Stimulated activated CD8-positive, alpha-beta memory T cell treated with anti-CD3 and anti-CD28 coated beads, Interleukin-7, amount 100 ng/mL, for 48 hours (primary cell): ENCODE results near the gene ALKBH4.
"Not testable (repeated sequence)": the region's sequence is repeated elsewhere in the genome, so short reads cannot be mapped to it uniquely, and the experiment has no call there.

ENCODE experiments used
- DNase-seq, 2 donors: peaks; one replicate each; pipeline ENCODE4 v3.0.0-alpha.2; 2020; ENCODE audit warnings: low read depth in 1 of 2; ENCODE audit errors: extremely low read depth in 1 of 2

The ALKBH4 gene

DNA sequence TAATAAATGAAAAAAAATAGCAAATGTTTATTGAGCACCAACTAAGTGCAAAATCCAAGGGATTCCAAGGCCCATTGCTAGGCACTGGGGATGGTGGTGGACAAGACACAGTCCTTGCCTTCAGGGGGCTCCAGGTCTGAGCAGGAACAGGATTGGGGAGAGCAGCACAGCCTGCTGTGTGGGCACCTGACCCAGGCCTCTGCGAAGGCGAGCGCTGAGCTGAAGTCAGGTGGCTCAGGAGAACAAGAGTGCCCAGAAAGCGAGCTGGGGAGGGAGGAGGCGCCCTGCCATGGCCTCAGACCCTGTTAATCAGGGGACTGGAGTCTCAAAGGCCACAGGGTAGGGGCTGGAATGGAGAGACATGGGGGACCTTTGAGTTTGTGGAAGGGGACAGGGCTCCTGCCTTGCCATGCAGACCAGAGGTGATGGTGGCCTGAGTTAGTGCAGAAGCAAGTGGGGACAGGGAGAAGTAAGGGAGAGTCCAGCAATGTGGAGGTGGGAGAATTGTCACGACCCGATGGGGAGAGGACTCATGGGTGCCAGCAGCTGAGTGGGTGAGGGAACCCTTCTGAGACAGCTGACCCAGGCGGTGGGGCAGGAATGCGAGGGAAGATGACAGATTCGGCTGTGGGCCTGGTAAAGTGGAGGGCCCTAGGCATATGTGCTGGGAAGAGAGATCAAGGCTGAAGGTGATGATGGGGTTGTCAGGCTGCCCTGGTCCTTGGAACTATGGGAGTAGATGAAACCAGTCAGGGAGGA is 35.3 kb downstream of the ALKBH4 start:
- DNase-seq, result no peak

DNA sequence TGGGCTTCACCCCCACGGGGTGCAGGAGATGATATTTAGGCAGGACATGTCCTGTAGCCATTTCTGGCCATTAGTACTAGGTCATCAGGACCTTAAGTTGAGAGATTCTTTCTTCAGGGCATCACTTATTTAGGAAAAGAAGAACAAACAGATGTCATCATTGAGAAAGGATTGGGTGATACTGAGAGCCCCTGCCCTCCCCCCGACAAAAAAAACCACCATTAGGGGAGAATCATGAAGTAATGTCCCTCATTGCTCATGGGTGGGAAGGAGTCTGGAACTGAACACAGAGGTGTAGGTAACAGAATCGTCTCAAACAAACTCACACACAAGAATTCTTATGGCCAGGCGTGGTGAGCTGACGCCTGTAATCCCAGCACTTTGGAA is 37.7 kb downstream of the ALKBH4 start:
- no peak for DNase-seq

DNA sequence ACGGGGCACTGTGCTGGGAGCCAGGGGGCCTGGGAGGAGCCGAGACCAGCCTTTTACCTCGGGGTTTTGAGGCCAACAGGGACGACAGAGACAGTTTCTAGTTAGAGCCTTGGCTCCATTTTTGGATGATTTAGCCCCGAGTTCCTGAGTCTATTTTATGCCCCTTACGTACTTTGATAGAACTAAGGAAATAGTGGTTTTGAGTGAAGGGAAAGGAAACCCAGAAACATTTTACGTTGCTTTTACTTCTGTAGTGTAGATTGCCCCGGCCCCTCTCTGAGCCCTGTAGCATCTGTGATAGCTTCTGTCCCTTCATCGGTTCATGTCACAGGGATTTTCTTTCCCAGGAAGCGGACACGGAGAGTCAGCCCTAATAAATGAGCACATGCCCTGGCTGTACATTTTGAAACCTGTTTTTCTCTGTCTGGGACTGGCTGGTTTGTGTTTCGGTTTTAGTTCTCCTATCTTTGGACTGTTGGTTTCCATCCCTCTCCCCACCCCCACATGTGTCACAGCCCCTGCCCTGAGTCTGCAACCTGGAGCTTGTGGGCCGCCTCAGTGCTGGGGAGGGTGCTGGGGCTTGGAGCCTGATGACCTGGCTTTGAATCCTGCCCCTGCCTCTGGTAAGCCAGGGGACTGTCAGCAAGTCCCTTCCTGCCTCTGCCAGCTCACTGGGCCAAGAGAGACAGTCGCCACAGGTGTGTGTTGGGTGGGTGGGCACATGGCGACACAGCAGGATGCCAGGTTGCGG is 38.2 kb downstream of the ALKBH4 start:
- DNase-seq, result peak; percentile 48 to 81

DNA sequence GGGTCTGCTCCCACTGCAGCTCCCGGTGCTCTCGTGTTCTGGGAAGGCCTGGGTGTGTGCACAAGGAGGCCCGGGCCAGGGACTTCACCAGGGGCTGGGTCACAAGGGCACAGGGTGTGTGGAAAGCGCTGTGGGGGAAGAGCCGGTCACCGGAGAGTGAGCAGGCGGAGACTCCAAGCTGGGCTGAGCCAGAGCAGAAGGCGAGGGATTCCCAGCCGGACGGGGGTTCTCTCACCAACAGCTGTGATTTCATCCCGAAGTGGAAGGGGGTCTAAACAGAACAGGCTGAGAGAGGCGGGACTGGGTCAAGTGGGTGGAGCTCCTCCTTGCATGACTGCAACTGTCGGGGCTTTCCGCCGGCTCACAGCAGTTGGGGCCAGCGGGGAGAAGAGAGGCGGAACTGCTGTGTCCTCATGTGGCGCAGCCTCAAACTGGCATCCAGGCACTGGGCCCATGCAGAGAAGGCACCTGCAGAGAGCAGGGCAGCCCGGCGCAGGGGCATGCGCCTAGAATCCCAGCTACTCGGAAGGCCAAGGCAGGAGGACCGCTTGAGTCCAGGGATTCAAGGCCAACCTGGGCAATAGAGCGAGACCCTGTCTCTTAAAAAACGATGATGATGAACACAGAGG is 38.9 kb downstream of the ALKBH4 start:
- DNase-seq, result peak; percentile 66 to 84

DNA sequence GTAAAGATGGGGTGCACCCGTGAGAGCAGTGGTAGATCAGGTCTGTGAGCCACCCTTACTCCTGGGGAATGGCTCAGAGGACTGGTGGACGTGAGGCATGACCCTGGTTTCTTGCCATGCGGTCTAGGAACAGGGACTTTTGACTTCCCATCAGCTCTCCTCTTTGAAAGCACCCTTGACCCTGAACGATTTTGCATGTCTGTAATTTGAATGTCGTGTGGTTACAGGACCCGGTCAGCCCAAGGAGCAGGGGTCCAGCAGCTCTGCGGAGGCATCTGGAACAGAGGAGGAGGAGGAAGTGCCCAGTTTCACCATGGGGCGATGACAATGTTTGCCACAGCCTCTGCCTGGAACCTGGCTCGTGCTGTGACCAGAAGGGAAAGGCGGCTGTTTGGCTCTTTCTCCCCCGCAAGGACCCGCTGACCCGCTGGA is 39.9 kb downstream of the ALKBH4 start:
- no peak for DNase-seq

DNA sequence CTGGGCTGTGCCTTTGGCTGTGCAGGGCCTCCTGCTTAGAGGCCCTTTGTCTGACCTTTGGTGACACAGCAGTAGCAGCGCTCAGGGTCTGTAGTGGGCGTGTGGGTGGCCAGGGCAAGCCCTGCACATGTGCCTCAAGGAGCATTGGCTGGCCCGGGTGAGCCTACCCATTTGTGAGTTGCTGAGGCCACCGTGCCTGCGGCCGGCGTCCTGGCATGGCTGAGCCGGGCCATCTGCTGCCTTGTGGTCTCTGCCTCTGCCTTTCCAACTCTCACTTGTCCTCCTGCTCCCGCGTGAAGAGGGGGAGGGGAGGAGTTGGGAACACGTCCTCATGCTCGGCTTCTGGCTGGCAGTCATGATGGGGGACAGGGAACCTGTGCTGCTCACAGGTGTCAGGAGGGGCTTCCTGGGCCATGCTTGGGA is 40.5 kb downstream of the ALKBH4 start:
- no peak for DNase-seq

DNA sequence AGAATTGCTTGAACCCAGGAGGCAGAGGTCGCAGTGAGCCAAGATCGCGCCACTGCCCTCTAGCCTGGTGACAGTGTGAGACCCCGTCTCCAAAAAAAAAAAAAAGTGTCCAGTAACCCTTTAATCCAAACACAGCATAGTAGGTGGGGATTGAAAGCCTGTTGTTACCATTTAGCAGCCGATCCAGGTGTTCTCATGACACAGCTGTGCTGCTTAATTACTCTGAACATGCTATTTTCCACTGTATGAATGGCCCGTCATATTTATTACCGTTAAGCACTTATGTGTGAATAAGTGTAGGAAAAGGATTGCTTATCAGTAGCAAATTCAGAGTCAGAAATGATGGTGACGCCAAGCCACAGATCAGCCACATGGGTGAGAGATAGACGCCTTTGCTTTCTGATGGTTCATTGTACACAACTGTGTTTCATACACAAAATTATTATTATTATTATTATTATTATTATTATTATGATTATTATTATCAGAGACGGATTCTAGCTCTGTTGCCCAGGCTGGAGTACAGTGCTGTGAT is 42.9 kb downstream of the ALKBH4 start:
- no peak for DNase-seq

DNA sequence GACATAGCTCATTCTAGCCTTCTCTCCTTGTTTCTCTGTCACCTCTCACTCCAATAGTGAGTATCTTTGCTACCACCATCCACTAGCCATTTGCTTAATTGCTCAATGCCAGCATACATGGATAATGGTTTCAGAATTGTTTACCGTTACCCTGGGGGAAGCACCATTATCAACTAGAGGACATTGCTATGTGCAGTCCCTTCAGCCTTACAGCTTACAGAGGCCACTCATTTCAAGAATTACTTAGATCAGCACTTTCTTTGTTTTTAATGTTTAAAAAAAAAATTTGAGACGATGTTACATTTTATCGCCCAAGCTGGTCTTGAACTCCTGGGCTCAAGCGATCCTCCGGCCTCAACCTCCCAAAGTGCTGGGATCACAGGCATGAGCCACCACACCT is 46.1 kb downstream of the ALKBH4 start:
- DNase-seq, result no peak

DNA sequence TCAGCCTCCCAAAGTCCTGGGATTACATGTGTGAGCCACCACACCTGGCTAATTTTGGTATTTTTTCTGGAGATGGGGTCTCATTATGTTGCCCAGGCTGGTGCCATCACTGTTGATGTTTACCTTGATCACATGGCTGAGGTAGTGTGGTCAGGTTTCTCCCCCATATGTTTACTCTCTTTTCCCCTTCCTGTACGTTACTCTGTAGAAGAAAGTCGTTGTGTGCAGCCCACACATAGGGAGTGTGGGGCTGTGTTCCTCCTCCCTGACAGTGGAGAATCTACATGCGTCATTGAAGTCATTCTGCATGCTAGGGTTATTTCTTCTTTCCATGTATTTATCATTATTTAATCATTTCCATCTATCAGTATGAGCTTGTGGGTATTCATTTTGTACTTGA is 47.6 kb downstream of the ALKBH4 start:
- DNase-seq, result no peak

DNA sequence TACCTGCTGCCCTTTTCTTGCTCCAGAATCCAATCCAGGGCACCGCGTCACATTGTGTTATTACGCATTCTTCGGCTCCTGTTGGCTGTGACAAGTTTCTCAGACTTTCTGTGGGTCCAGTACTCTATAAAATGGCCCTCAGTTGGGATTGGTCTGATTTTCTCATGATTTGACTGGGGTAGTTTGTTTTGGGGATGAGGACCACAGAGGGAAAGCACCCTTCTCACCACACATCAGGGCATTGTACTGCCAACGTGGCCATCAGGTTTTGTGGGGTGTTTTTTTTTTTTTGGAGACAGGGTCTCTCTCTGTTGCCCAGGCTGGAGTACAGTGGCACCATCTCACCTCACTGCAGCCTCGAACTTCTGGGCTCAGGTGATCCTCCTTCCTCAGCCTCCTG is 48.3 kb downstream of the ALKBH4 start:
- DNase-seq, result no peak

DNA sequence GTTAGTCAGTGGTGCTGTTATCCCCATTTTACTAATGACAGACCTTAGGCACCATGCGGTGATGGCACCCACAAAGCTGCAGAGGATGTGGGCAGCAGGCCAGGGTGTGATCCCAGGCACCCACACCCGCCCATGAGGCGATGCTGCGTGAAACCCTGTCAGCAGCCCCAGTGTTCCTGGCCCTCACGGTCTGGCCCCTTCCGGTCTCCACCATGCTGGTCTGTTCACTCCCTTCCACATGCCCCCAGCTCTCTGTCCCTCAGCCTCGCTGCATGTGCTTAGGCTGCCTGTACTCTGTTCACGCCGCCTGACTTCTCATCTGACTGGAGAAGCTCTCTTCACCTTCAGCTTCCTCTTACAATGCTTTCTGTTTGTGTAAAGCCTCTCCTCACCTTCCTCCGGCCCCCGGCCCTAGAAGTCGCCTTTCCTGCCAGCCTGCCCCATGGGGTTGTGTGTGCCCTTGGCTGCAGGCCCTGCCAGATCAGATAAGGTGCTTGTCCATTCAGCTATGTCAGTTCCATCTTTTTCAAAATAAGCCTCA is 48.9 kb downstream of the ALKBH4 start:
- peak; percentile 65 to 68 for DNase-seq

DNA sequence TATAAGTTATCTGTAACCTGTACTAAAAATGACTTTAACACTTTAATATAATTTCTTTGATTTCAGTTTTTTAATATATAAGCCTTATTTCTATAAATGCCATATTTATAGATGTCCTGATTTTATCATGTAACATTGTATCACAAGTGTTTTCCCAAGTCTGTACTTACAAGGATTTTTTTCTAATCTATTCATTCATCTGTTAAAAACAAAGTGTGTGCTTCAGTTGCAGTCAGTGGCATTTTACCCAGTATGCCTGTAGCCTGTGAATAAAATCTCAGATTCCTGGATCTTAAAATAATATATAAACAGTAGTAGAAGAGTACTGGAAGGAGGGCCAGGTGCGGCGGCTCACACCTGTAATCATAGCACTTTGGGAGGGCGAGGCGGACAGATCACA is 51.1 kb downstream of the ALKBH4 start:
- no peak for DNase-seq

DNA sequence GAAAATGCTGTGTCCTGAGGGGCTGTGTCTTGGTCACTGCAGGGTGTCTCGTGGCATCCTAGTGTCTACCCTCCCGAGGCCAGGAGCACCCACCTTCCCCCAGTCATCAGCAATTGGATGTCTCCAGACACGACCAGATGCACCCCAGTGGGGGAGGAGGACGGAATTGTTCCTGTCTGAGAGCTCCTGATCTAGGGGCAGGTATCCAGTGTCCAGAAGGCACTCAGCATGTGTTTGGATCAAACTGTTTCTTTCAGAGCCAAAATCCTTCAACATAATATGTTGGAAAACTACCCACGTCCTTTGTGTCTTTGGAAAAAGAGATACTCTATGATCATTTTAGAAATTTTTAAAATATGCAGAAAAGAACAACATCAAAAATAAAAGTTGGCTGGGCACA is 51.6 kb downstream of the ALKBH4 start:
- DNase-seq, result no peak

DNA sequence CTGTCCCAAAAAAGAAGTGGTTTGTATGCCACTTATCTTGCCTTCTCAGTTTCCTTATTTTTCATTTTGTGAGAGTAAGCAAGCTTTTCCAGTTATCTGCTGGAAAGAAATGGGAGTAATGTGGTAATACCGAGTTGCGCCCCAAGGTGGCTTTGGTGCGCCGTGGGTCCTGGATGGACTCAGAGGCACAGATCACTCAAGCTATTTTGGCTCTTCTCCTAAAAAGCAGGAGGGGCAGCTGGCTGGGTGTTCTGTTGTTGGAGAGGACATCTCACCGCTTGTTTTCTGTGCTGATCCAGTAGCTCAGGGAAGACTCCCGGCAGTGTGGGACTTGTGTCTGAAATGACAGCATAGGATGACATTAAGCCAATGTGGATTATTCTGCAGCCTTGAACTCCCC is 52.1 kb downstream of the ALKBH4 start:
- no peak for DNase-seq

DNA sequence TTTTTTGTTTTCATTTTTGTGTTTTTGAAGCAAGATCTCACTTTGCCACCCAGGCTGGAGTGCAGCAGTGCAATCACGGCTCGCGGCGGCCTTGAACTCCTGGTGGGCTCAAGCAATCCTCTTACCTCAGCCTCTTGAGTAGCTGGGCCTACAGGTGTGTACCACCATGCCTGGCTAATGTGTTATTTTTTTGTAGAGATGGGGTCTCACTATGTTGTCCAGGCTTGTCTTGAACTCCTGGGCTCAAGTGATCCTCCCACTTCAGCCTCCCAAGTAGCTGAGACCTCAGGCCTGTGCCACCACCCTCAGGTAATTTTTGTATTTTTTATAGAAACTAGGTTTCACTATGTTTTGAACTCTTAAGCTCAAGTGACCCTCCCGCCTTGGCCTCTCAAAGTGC is 53.7 kb downstream of the ALKBH4 start:
- DNase-seq, result no peak

DNA sequence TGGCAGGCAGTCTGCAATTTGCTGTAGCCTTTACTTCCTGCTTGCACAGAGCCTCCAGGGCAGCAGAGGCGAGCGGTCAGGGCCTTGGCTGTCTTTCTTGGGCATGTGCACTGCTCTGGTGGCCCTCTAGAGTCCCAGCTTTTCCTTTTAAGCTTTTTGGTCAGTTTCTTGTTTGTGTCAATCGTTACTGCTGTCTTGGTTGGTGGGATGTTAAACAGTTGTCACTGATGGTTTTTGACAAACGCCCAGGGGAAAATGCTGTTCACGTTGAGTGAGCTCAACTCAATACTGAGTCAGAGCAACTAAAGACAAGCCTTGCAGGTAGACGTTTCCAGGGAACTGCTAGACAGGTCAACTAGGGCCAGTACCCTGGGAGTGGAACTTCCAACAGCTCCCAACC is 54.5 kb downstream of the ALKBH4 start:
- DNase-seq, result no peak

DNA sequence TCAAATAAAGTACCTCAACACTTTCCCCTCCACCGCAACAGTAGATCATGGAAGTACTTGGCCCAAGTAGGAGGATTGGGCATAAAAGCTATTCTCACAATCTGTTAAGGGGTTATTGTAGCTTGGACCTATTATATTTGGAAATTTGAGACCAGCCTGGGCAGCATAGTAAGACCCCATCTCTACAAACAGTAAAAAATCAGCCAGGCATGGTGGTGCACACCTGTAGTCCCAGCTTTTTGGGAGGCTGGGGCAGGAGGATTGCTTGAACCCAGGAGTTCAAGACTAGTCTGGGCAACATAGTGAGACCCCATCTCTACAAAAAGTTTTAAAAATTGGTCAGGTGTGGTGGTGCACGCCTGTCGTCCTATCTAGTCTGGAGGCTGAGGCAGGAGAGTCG is 55.3 kb downstream of the ALKBH4 start:
- DNase-seq, result no peak

DNA sequence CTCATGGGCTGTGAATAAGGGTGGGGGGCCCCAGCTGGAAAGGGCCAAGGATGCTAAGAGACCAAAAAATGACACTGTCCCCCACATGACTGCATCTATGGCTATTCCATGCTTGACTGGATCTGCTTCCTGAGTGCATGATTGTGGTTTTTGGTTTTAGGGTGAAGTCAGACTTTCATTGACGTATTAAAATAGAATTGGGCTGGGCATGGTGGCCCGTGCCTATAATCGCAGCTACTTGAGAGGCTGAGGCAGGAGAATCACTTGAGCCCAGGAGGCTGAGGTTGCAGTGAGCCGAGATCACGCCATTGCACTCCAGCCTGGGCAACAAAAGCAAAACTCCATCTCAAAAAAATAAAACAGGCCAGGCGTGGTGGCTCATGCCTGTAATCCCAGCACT is 56.1 kb downstream of the ALKBH4 start:
- not testable (repeated sequence) for DNase-seq

DNA sequence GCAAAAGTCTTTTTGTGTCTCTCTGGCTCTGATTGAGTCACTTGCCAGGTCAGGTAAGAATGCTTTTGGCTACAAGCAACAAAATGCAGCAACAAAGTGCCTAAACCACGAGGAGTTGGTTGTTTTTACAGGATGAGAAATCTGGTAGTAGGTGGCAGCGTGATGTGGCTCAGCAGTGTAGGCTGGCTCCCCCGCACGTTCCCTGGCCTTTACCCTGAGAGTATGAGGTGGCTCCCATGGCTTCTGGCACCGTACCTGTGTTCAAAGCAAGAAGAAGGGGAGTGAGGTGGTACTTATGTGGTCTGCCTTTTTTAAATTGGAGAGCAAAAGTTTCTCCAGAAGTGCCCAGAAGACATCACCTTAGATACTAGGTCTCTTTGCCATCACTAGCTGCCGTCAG is 56.8 kb downstream of the ALKBH4 start:
- no peak for DNase-seq
